Occipital lobe (tissue), 2 donors: ENCODE results near the gene KIR2DL3. TPM values are rescaled to one million over a fixed set of nuclear protein-coding genes. Genes with fewer than 3 reads are reported as not detected.
"Not testable (repeated sequence)": the region's sequence is repeated elsewhere in the genome, so short reads cannot be mapped to it uniquely, and the experiment has no call there.

ENCODE experiments used
- DNase-seq: peaks from one replicate; lab custom pipeline; 2025; lab: John Stamatoyannopoulos, UW
- total RNA-seq: library from RNA; depleted of rRNA; stranded (reverse); fragments of >200 nt; gene quantifications from one replicate; pipeline ENCODE4 v1.2.3, GENCODE V29; 2014

Gene KIR2DL3
- total RNA-seq, 1 donor from 2014 or later, result not detected

- DNase-seq, result not testable (repeated sequence)
Measured at GRCh38 chr19:54741950-54742349, 3.6 kb downstream of the KIR2DL3 start.

DNA sequence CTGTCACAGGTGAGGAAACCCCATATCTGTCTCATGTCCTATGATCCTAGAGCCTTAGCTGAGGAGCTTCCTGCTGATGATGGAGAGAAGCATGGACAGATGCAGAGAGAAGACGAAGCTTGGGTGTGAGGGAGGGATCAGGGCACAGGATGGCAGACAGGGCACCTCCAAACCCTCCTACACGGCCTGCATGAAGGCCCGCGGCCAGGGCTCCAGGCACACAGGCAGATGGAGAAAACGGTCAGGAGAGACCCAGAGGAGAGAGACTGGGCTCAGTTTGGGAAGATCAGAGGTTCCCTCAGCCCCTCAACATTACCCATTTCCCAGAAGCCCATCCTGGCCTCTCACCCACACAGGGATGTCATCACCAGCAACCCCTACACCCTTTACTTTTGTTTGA is 5.8 kb downstream of the KIR2DL3 start:
- not testable (repeated sequence) for DNase-seq

GRCh38 chr19:54747614-54748322 is 9.5 kb downstream of the KIR2DL3 start:
- DNase-seq, result not testable (repeated sequence)

DNA sequence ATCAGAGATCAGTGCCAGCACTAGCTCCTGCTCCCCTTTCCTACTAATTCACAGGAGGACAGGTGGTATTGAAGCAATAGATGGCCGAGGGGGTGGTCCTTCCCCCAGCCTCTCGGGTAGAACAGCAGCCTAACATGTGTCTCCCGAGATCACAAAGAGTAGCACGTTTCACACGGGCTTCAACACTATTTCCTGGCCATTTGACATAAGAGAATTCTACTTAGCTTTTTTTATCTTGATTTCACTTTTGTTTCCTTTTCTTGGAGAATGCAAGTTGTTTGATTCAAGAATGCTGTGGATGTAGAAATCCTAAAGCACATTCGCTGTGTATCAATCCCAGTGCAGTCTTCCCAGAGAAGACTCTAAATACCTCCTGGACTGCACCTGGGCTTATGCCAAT is 12.0 kb downstream of the KIR2DL3 start:
- not testable (repeated sequence) for DNase-seq

- not testable (repeated sequence) for DNase-seq
Measured at GRCh38 chr19:54756204-54757110, 18.1 kb downstream of the KIR2DL3 start.

GRCh38 chr19:54758577-54758976 is 20.3 kb downstream of the KIR2DL3 start:
- not testable (repeated sequence) for DNase-seq

- not testable (repeated sequence) for DNase-seq
Measured at GRCh38 chr19:54764219-54764618, 25.9 kb downstream of the KIR2DL3 start.

DNA sequence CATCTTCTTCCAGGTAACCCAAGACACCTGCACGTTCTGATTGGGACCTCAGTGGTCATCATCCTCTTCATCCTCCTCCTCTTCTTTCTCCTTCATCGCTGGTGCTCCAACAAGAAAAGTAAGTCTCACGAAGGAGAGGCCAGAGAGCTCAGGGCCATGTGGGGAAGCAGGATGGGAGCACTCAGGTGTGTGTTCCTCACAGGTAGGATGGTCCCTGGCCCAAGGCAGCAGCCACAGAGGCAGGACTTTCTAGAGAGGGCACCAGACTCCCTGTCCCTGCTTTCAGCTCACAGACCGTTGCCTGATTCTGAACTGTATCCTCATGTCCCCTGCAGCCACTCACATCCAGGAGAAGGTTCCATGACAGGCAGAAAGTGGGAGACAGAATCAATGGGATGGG is 28.2 kb downstream of the KIR2DL3 start:
- DNase-seq, result not testable (repeated sequence)

- DNase-seq, result not testable (repeated sequence)
Measured at GRCh38 chr19:54769646-54770045, 31.3 kb downstream of the KIR2DL3 start, which contains the start of gene KIR2DL1. TSS of gene KIR2DL1 (plus strand) at chr19:54769793. CDS start at chr19:54769851, 58 bp downstream.

GRCh38 chr19:54770511-54770910 is 32.2 kb downstream of the KIR2DL3 start:
- DNase-seq, result not testable (repeated sequence)

- not testable (repeated sequence) for DNase-seq
Measured at GRCh38 chr19:54771018-54771960, 33.0 kb downstream of the KIR2DL3 start.

DNA sequence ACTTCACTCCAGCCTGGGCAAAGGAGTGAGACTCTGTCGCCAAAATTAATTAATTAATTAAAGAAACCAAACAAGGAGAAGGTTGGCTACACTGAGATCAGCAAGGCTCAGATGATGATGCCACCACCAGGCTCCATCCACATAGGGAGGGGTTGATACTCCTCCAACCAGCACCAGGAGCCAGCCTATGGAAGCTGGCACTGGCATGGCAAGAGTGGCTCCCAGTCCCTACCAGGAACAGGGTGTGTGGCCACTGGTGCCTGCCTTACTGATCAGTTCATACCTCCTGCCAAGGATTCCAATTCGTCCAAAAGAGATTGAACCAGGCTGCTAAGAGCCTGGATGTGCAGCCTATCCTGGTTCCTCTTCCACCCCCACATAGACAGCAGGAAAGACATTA is 34.4 kb downstream of the KIR2DL3 start:
- not testable (repeated sequence) for DNase-seq

- DNase-seq, result not testable (repeated sequence)
Measured at GRCh38 chr19:54775095-54775815, 36.9 kb downstream of the KIR2DL3 start.

GRCh38 chr19:54775830-54776229 is 37.5 kb downstream of the KIR2DL3 start:
- not testable (repeated sequence) for DNase-seq

DNA sequence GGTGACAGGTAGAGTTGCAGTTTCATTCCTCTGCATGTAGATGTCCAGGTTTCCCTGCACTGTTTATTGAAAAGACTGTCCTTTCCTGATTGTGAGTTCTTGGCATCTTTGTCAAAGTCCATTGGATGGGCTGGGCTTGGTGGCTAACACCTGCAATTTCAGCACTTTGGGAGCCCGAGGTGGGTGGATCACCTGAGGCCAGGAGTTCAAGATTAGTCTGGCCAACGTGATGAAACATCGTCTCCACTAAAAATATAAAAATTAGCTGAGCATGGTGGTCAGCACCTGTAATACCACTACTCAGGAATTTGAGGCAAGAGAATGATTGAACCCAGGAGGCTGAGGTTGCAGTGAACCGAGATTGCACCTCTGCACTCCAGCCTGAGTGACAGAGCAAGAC is 39.5 kb downstream of the KIR2DL3 start:
- not testable (repeated sequence) for DNase-seq

GRCh38 chr19:54778896-54779295 is 40.6 kb downstream of the KIR2DL3 start:
- not testable (repeated sequence) for DNase-seq

DNA sequence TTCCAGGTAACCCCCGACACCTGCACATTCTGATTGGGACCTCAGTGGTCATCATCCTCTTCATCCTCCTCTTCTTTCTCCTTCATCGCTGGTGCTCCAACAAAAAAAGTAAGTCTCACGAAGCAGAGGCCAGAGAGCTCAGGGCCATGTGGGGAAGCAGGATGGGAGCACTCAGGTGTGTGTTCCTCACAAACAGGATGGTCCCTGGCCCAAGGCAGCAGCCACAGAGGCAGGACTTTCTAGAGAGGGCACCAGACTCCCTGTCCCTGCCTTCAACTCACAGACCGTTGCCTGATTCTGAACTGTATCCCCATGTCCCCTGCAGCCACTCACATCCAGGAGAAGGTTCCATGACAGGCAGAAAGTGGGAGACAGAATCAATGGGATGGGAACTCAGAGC is 44.6 kb downstream of the KIR2DL3 start:
- not testable (repeated sequence) for DNase-seq

DNA sequence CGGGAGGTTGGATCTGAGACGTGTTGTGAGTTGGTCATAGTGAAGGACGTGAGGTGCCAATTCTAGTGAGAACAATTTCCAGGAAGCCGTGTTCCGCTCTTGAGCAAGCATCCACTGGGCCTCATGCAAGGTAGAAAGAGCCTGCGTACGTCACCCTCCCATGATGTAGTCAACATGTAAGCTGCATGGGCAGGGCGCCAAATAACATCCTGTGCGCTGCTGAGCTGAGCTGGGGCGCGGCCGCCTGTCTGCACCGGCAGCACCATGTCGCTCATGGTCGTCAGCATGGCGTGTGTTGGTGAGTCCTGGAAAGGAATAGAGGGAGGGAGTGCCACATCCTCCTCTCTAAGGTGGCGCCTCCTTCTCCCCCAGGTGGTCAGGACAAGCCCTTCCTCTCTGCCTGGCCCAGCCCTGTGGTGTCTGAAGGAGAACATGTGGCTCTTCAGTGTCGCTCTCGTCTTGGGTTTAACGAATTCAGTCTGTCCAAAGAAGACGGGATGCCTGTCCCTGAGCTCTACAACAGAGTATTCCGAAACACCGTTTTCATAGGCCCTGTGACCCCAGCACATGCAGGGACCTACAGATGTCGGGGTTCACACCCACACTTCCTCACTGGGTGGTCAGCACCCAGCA is 47.9 kb downstream of the KIR2DL3 start:
- DNase-seq, result not testable (repeated sequence)

- not testable (repeated sequence) for DNase-seq
Measured at GRCh38 chr19:54788154-54788553, 49.8 kb downstream of the KIR2DL3 start.

DNA sequence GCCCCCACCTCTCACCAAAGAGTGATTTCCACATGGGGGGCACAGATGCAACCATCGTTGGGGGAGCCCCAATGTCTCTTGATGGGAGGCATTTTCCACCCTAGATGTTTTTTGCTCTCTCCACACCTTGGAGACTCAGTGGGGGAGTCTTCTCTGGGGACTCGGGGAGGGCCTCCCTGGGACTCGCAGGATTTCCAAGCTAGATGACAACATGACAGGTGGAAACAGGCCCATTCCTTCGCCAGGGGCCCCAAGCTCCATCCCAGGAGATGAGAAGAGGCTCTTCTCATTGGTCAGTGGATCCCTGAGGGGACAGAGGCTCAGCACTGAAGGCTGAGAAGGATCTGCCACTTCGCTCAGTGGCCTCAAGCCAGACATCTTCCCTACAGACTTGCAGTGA is 52.4 kb downstream of the KIR2DL3 start:
- no peak for DNase-seq
